Measurements from ENCODE around the gene LRRTM2. TPM values are rescaled to one million over a fixed set of nuclear protein-coding genes. Genes with fewer than 3 reads are reported as not detected.

Gene LRRTM2
- total RNA-seq, 1 donor from 2014 or later: not detected

GRCh38 chr5:138913773-138914172, 38.6 kb upstream of the LRRTM2 start:
- Mint-ChIP-seq H3K36me3 (ENCODE audit: low read depth) (peaks cover 20% of the 10 kb centered on the region), H3K27me3 (ENCODE audit: low read depth) (no peaks in the 10 kb centered on the region), H3K27ac (ENCODE audit: unreplicated experiment) (no peak overlapping the region), H3K4me1 (ENCODE audit: low read depth) (peaks cover 25% of the 10 kb centered on the region), H3K4me3 (ENCODE audit: unreplicated experiment) (no peak overlapping the region), H3K9me3 (ENCODE audit: low read depth) (no peaks in the 10 kb centered on the region)
- TF ChIP-seq CTCF (IDR thresholded peaks at IDR 0.05): no peak
- DNase-seq (ENCODE audit: low spot score): no peak

GRCh38 chr5:138912093-138912492, 37.0 kb upstream of the LRRTM2 start:
- DNase-seq (ENCODE audit: low spot score): no peak
- Mint-ChIP-seq H3K4me3 (ENCODE audit: unreplicated experiment) (no peak overlapping the region), H3K27ac (ENCODE audit: unreplicated experiment) (peak overlapping the region; percentile 24), H3K27me3 (ENCODE audit: low read depth) (no peaks in the 10 kb centered on the region), H3K9me3 (ENCODE audit: low read depth) (no peaks in the 10 kb centered on the region), H3K4me1 (ENCODE audit: low read depth) (peaks cover 21% of the 10 kb centered on the region), H3K36me3 (ENCODE audit: low read depth) (peaks cover 24% of the 10 kb centered on the region)
- TF ChIP-seq CTCF (IDR thresholded peaks at IDR 0.05): no peak

DNA sequence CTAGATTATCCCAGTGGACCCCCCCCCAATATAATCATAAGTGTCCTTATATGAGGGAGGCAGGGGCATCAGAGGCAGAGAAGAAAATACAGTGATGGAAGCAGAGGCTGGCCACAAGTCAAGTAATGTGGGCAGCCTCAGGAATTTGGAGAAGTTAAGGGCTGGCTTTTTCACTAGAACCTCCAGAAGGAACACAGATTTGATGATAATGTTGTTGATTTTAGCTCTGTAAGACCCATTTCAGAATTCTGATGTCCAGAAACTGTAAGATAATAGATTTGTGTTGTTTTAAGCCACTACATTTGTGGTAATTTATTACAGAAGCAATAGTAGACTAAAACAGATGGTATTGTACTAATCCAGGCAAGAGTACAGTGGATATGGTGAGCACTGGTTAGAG, 36.3 kb upstream of the LRRTM2 start:
- no peak for TF ChIP-seq CTCF (IDR thresholded peaks at IDR 0.05)

DNA sequence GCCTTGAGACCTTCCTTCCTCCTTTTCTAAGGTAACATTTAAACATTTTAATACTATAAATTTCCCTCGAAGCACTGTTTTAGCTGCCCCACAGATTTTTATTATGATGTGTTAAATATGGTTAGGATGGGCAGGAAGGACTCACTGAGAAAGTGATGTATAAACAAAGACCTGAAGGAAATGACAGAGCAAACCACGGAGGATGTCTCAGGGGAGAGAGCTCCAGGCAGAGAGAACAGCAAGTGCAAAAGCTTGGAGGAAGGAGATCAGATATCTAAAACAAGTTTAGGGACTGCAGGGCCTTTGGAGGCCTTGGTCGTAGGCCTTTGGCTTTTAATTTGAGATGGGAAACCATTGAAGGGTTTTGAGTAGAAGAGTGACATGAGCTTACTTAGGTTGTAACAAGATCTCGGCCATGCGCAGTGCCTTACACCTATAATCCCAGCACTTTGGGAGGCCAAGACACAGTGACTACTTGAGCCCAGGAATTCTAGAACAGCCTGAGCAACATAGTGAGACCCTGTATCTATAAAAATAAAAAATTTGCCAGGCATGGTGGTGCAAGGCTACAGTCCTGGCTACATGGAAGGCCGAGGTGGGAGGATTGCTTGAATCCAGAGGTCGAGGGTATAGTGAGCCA, 35.5 kb upstream of the LRRTM2 start:
- TF ChIP-seq CTCF (IDR thresholded peaks at IDR 0.05): no peak
- Mint-ChIP-seq H3K9me3 (ENCODE audit: low read depth) (no peaks in the 10 kb centered on the region), H3K4me3 (ENCODE audit: unreplicated experiment) (no peak overlapping the region), H3K4me1 (ENCODE audit: low read depth) (peaks cover 28% of the 10 kb centered on the region), H3K27me3 (ENCODE audit: low read depth) (no peaks in the 10 kb centered on the region), H3K36me3 (ENCODE audit: low read depth) (peaks cover 24% of the 10 kb centered on the region), H3K27ac (ENCODE audit: unreplicated experiment) (no peak overlapping the region)
- no peak for DNase-seq (ENCODE audit: low spot score)

More for the DNA sequence above, 36.3 kb upstream of the LRRTM2 start:
- Mint-ChIP-seq H3K4me3 (ENCODE audit: unreplicated experiment) (no peak overlapping the region), H3K36me3 (ENCODE audit: low read depth) (peaks cover 24% of the 10 kb centered on the region), H3K27me3 (ENCODE audit: low read depth) (no peaks in the 10 kb centered on the region), H3K4me1 (ENCODE audit: low read depth) (peaks cover 21% of the 10 kb centered on the region), H3K27ac (ENCODE audit: unreplicated experiment) (peak overlapping the region; percentile 24), H3K9me3 (ENCODE audit: low read depth) (no peaks in the 10 kb centered on the region)
- DNase-seq (ENCODE audit: low spot score): no peak

DNA sequence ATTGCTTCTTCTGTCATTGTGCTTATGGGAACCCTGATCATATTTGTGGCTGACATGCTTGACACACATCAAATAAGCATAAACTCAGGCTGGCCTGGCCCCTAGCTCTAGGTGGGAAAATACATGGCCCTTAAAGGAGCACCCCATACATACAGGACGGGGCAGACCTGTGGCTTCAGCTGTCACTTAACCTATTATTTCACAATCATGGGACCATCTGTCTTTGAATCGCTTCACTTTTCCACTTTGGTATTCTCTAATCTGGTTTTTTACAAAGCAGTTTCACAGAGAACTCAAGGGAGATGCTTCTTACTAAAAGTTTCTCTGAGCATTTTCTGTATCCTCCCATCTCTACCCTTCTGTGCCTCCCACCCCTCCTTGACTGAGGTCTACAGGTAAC, 34.6 kb upstream of the LRRTM2 start:
- no peaks in the 10 kb centered on the region for H3K9me3 Mint-ChIP-seq (ENCODE audit: low read depth)
- no peak for DNase-seq (ENCODE audit: low spot score)
- H3K36me3 Mint-ChIP-seq (ENCODE audit: low read depth): peaks cover 19% of the 10 kb centered on the region
- no peak overlapping the region for H3K27ac Mint-ChIP-seq (ENCODE audit: unreplicated experiment)
- no peak for TF ChIP-seq CTCF (IDR thresholded peaks at IDR 0.05)
- no peaks in the 10 kb centered on the region for H3K27me3 Mint-ChIP-seq (ENCODE audit: low read depth)
- peaks cover 34% of the 10 kb centered on the region for H3K4me1 Mint-ChIP-seq (ENCODE audit: low read depth)
- H3K4me3 Mint-ChIP-seq (ENCODE audit: unreplicated experiment): no peak overlapping the region

All from chondrocyte (in vitro differentiated cells).